Measurements from ENCODE around the gene C6.

C6 gene

DNA sequence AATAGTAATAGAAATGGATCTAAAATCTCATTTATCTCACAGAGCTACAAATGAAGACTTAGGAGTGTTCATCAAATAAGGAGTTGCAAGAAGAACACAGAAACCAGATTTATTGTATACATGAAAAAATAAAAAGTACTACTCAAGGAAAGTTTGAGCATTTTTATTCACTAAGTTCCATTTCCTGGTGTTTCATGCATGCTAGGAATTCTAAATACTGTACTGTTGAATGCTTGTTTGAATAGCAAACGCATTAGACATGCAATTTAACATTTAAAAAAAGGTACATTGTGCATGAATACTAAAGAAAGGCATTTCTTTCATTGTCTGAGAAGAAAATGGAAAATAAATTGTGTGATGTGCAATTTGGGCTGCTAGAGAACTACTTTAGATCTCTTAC is 52.1 kb downstream of the C6 start:
- H3K4me3 ChIP-seq (ENCODE audit: low read depth, low read length), result no peak overlapping the region
- no peak overlapping the region for H3K27ac ChIP-seq (ENCODE audit: extremely low read depth, low read depth, low read length)
- H3K36me3 ChIP-seq (ENCODE audit: control insufficient read depth in 2 of 2, insufficient read depth in 1 of 2, low read length in 2 of 2), result no peaks in the 10 kb centered on the region
- POLR2A ChIA-PET, result no interaction called here
- TF ChIP-seq, protein P1, sequence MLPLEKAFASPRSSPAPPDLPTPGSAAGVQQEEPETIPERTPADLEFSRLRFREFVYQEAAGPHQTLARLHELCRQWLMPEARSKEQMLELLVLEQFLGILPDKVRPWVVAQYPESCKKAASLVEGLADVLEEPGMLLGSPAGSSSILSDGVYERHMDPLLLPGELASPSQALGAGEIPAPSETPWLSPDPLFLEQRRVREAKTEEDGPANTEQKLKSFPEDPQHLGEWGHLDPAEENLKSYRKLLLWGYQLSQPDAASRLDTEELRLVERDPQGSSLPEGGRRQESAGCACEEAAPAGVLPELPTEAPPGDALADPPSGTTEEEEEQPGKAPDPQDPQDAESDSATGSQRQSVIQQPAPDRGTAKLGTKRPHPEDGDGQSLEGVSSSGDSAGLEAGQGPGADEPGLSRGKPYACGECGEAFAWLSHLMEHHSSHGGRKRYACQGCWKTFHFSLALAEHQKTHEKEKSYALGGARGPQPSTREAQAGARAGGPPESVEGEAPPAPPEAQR (tag by site-specific recombination; IDR thresholded peaks at IDR 0.05), result no peak
- no peak for TF ChIP-seq SP2 (tag by site-specific recombination; IDR thresholded peaks at IDR 0.05)
- no peak for TF ChIP-seq ZNF248 (tag by site-specific recombination; IDR thresholded peaks at IDR 0.05)
- TF ChIP-seq ZNF341 (tag by site-specific recombination; IDR thresholded peaks at IDR 0.05; ENCODE audit: low read depth), result no peak
- TF ChIP-seq ZNF335 (tag by site-specific recombination; conservative IDR thresholded peaks at IDR 0.05), result no peak
- no peak for TF ChIP-seq ZNF132 (tag by site-specific recombination; IDR thresholded peaks at IDR 0.05; ENCODE audit: borderline replicate concordance)
- TF ChIP-seq, protein P2, sequence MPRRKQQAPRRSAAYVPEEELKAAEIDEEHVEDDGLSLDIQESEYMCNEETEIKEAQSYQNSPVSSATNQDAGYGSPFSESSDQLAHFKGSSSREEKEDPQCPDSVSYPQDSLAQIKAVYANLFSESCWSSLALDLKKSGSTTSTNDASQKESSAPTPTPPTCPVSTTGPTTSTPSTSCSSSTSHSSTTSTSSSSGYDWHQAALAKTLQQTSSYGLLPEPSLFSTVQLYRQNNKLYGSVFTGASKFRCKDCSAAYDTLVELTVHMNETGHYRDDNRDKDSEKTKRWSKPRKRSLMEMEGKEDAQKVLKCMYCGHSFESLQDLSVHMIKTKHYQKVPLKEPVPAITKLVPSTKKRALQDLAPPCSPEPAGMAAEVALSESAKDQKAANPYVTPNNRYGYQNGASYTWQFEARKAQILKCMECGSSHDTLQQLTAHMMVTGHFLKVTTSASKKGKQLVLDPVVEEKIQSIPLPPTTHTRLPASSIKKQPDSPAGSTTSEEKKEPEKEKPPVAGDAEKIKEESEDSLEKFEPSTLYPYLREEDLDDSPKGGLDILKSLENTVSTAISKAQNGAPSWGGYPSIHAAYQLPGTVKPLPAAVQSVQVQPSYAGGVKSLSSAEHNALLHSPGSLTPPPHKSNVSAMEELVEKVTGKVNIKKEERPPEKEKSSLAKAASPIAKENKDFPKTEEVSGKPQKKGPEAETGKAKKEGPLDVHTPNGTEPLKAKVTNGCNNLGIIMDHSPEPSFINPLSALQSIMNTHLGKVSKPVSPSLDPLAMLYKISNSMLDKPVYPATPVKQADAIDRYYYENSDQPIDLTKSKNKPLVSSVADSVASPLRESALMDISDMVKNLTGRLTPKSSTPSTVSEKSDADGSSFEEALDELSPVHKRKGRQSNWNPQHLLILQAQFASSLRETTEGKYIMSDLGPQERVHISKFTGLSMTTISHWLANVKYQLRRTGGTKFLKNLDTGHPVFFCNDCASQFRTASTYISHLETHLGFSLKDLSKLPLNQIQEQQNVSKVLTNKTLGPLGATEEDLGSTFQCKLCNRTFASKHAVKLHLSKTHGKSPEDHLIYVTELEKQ (tag by site-specific recombination; IDR thresholded peaks at IDR 0.05; ENCODE audit: borderline replicate concordance), result no peak
- TF ChIP-seq, protein P3, sequence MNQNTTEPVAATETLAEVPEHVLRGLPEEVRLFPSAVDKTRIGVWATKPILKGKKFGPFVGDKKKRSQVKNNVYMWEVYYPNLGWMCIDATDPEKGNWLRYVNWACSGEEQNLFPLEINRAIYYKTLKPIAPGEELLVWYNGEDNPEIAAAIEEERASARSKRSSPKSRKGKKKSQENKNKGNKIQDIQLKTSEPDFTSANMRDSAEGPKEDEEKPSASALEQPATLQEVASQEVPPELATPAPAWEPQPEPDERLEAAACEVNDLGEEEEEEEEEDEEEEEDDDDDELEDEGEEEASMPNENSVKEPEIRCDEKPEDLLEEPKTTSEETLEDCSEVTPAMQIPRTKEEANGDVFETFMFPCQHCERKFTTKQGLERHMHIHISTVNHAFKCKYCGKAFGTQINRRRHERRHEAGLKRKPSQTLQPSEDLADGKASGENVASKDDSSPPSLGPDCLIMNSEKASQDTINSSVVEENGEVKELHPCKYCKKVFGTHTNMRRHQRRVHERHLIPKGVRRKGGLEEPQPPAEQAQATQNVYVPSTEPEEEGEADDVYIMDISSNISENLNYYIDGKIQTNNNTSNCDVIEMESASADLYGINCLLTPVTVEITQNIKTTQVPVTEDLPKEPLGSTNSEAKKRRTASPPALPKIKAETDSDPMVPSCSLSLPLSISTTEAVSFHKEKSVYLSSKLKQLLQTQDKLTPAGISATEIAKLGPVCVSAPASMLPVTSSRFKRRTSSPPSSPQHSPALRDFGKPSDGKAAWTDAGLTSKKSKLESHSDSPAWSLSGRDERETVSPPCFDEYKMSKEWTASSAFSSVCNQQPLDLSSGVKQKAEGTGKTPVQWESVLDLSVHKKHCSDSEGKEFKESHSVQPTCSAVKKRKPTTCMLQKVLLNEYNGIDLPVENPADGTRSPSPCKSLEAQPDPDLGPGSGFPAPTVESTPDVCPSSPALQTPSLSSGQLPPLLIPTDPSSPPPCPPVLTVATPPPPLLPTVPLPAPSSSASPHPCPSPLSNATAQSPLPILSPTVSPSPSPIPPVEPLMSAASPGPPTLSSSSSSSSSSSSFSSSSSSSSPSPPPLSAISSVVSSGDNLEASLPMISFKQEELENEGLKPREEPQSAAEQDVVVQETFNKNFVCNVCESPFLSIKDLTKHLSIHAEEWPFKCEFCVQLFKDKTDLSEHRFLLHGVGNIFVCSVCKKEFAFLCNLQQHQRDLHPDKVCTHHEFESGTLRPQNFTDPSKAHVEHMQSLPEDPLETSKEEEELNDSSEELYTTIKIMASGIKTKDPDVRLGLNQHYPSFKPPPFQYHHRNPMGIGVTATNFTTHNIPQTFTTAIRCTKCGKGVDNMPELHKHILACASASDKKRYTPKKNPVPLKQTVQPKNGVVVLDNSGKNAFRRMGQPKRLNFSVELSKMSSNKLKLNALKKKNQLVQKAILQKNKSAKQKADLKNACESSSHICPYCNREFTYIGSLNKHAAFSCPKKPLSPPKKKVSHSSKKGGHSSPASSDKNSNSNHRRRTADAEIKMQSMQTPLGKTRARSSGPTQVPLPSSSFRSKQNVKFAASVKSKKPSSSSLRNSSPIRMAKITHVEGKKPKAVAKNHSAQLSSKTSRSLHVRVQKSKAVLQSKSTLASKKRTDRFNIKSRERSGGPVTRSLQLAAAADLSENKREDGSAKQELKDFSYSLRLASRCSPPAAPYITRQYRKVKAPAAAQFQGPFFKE (tag by site-specific recombination; IDR thresholded peaks at IDR 0.05; ENCODE audit: borderline replicate concordance), result no peak
- TF ChIP-seq ZFHX2 (tag by site-specific recombination; conservative IDR thresholded peaks at IDR 0.05), result no peak
- no peak for TF ChIP-seq ZNF558 (tag by site-specific recombination; IDR thresholded peaks at IDR 0.05)
- TF ChIP-seq, protein P4, sequence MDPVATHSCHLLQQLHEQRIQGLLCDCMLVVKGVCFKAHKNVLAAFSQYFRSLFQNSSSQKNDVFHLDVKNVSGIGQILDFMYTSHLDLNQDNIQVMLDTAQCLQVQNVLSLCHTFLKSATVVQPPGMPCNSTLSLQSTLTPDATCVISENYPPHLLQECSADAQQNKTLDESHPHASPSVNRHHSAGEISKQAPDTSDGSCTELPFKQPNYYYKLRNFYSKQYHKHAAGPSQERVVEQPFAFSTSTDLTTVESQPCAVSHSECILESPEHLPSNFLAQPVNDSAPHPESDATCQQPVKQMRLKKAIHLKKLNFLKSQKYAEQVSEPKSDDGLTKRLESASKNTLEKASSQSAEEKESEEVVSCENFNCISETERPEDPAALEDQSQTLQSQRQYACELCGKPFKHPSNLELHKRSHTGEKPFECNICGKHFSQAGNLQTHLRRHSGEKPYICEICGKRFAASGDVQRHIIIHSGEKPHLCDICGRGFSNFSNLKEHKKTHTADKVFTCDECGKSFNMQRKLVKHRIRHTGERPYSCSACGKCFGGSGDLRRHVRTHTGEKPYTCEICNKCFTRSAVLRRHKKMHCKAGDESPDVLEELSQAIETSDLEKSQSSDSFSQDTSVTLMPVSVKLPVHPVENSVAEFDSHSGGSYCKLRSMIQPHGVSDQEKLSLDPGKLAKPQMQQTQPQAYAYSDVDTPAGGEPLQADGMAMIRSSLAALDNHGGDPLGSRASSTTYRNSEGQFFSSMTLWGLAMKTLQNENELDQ (tag by site-specific recombination; IDR thresholded peaks at IDR 0.05; ENCODE audit: low read depth), result no peak
- no peak for TF ChIP-seq ZNF501 (tag by site-specific recombination; IDR thresholded peaks at IDR 0.05)
- TF ChIP-seq ZBTB1 (tag by site-specific recombination; IDR thresholded peaks at IDR 0.05), result no peak
- no peak for TF ChIP-seq ZNF707 (tag by site-specific recombination; IDR thresholded peaks at IDR 0.05)
- TF ChIP-seq ZNF670 (tag by site-specific recombination; IDR thresholded peaks at IDR 0.05; ENCODE audit: low read depth), result no peak
- TF ChIP-seq BCL11A (tag by site-specific recombination; IDR thresholded peaks at IDR 0.05; ENCODE audit: low read depth), result no peak
- TF ChIP-seq, protein P5, sequence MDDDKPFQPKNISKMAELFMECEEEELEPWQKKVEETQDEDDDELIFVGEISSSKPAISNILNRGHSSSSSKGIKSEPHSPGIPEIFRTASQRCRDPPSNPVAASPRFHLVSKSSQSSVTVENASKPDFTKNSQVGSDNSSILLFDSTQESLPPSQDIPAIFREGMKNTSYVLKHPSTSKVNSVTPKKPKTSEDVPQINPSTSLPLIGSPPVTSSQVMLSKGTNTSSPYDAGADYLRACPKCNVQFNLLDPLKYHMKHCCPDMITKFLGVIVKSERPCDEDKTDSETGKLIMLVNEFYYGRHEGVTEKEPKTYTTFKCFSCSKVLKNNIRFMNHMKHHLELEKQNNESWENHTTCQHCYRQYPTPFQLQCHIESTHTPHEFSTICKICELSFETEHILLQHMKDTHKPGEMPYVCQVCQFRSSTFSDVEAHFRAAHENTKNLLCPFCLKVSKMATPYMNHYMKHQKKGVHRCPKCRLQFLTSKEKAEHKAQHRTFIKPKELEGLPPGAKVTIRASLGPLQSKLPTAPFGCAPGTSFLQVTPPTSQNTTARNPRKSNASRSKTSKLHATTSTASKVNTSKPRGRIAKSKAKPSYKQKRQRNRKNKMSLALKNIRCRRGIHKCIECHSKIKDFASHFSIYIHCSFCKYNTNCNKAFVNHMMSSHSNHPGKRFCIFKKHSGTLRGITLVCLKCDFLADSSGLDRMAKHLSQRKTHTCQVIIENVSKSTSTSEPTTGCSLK (tag by site-specific recombination; IDR thresholded peaks at IDR 0.05), result no peak
- no peak for TF ChIP-seq SCRT1 (tag by site-specific recombination; IDR thresholded peaks at IDR 0.05; ENCODE audit: borderline replicate concordance)
- TF ChIP-seq HOXC10 (CRISPR knock-in tag; IDR thresholded peaks at IDR 0.05), result no peak
- H3K9me3 ChIP-seq (ENCODE audit: control insufficient read depth, insufficient read depth, low read depth, low read length), result no peaks in the 10 kb centered on the region
- CTCF ChIA-PET, result interaction anchor here (0.6 to 1.0 kb wide), 2 partner anchors 11 to 93 kb away, joined by 3 read pairs; no protein-coding TSS in a partner anchor
- H3K4me1 ChIP-seq (ENCODE audit: control insufficient read depth, insufficient read depth, low read length), result no peaks in the 10 kb centered on the region

Measured in HEK293 (cell line).